HG03432 (cell line): ENCODE data around the gene RPTOR.
"Not testable (repeated sequence)": the region's sequence is repeated elsewhere in the genome, so short reads cannot be mapped to it uniquely, and the experiment has no call there.

Experiments used
- ATAC-seq: cut with Tn5 transposase; IDR thresholded peaks from one replicate; pipeline ENCODE4 v1.9.1; 2021; ENCODE audit warnings: mild to moderate bottlenecking, moderate library complexity; ENCODE audit not compliant: unreplicated experiment

The RPTOR gene

GRCh38 chr17:80552523-80552922 lies 7.9 kb downstream of the RPTOR start:
- ATAC-seq, result no peak

GRCh38 chr17:80555266-80555665 lies 10.6 kb downstream of the RPTOR start:
- ATAC-seq, result no peak

GRCh38 chr17:80558046-80558445 lies 13.4 kb downstream of the RPTOR start:
- no peak for ATAC-seq

- ATAC-seq, result no peak
Measured at GRCh38 chr17:80559825-80560251, 15.2 kb downstream of the RPTOR start.

GRCh38 chr17:80561541-80562114 lies 17.0 kb downstream of the RPTOR start:
- ATAC-seq, result no peak

- no peak for ATAC-seq
Measured at GRCh38 chr17:80564545-80564944, 19.9 kb downstream of the RPTOR start.

GRCh38 chr17:80565343-80566053 lies 20.9 kb downstream of the RPTOR start:
- ATAC-seq, result no peak

GRCh38 chr17:80566054-80566400 lies 21.4 kb downstream of the RPTOR start:
- ATAC-seq, result no peak

GRCh38 chr17:80568246-80568645 lies 23.6 kb downstream of the RPTOR start:
- ATAC-seq, result no peak

- ATAC-seq, result no peak
Measured at GRCh38 chr17:80569924-80570323, 25.3 kb downstream of the RPTOR start.

- no peak for ATAC-seq
Measured at GRCh38 chr17:80573701-80574100, 29.1 kb downstream of the RPTOR start.

GRCh38 chr17:80574496-80574895 lies 29.9 kb downstream of the RPTOR start:
- ATAC-seq, result no peak

- peak; percentile 59 for ATAC-seq
Measured at GRCh38 chr17:80575057-80575875, 30.6 kb downstream of the RPTOR start.

- no peak for ATAC-seq
Measured at GRCh38 chr17:80577876-80578570, 33.4 kb downstream of the RPTOR start.

GRCh38 chr17:80578668-80579388 lies 34.2 kb downstream of the RPTOR start:
- not testable (repeated sequence) for ATAC-seq

GRCh38 chr17:80582165-80582564 lies 37.5 kb downstream of the RPTOR start:
- no peak for ATAC-seq

GRCh38 chr17:80584176-80584905 lies 39.7 kb downstream of the RPTOR start:
- no peak for ATAC-seq

GRCh38 chr17:80585890-80586845 lies 41.5 kb downstream of the RPTOR start:
- ATAC-seq, result no peak

GRCh38 chr17:80586846-80587228 lies 42.2 kb downstream of the RPTOR start:
- no peak for ATAC-seq
